PC-9 (cell line): ENCODE measurements around the gene ZNF264.

Experiments used
- CTCF ChIP-seq: fragments of 200-600 bp; sonication (generic); conservative IDR thresholded peaks from 2 replicates; pipeline ENCODE4 v1.6.1; 2017; ENCODE audit warnings: mixed run types, antibody characterized with exemption, mild to moderate bottlenecking, moderate library complexity
- EZH2 ChIP-seq: fragments of 200-600 bp; sonication (generic); IDR thresholded peaks from 2 replicates; pipeline ENCODE4 v1.8.0; 2017; ENCODE audit warnings: antibody characterized with exemption, low read depth

- TF ChIP-seq CTCF = no peak
- no peak for TF ChIP-seq EZH2
Observed at GRCh38 chr19:57167385-57167784, 23.9 kb upstream of the ZNF264 start, which contains the start of gene DUXA.
